Neural cell (in vitro differentiated cells): ENCODE data around the gene KIF4A.

Experiments
- EP300 ChIP-seq: fragments of 450-650 bp; conservative IDR thresholded peaks from 2 replicates; pipeline ENCODE4 v1.6.1; 2014; ENCODE audit warnings: antibody characterized with exemption, mild to moderate bottlenecking, moderate library complexity; ENCODE audit not compliant: poor library complexity, severe bottlenecking
- EZH2 ChIP-seq: fragments of 200-600, 300-800 bp; shearing (Covaris generic), sonication (generic); IDR thresholded peaks from 2 replicates; pipeline ENCODE4 v1.6.1; 2014; ENCODE audit warnings: antibody characterized with exemption, low read length, borderline replicate concordance, mild to moderate bottlenecking; ENCODE audit not compliant: insufficient read depth, poor library complexity, severe bottlenecking
- POLR2AphosphoS5 ChIP-seq: IDR thresholded peaks from 2 replicates; pipeline ENCODE4 v1.6.1; 2012
- REST ChIP-seq: IDR thresholded peaks from 2 replicates; pipeline ENCODE4 v1.6.1; 2012; ENCODE audit warnings: borderline replicate concordance
- SMC3 ChIP-seq: fragments of 450-650 bp; conservative IDR thresholded peaks from 2 replicates; pipeline ENCODE4 v1.6.1; 2014; ENCODE audit warnings: antibody characterized with exemption, mild to moderate bottlenecking, moderate library complexity; ENCODE audit not compliant: poor library complexity
- TF ChIP-seq, protein P1 (sequence below): fragments of 450-650 bp; IDR thresholded peaks from 2 replicates; pipeline ENCODE4 v1.5.1; 2014; ENCODE audit warnings: antibody characterized with exemption, mild to moderate bottlenecking, moderate library complexity; ENCODE audit not compliant: poor library complexity, severe bottlenecking

- TF ChIP-seq REST: no peak
- TF ChIP-seq POLR2AphosphoS5: no peak
- TF ChIP-seq, protein P1, sequence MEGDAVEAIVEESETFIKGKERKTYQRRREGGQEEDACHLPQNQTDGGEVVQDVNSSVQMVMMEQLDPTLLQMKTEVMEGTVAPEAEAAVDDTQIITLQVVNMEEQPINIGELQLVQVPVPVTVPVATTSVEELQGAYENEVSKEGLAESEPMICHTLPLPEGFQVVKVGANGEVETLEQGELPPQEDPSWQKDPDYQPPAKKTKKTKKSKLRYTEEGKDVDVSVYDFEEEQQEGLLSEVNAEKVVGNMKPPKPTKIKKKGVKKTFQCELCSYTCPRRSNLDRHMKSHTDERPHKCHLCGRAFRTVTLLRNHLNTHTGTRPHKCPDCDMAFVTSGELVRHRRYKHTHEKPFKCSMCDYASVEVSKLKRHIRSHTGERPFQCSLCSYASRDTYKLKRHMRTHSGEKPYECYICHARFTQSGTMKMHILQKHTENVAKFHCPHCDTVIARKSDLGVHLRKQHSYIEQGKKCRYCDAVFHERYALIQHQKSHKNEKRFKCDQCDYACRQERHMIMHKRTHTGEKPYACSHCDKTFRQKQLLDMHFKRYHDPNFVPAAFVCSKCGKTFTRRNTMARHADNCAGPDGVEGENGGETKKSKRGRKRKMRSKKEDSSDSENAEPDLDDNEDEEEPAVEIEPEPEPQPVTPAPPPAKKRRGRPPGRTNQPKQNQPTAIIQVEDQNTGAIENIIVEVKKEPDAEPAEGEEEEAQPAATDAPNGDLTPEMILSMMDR: no peak
- no peak for TF ChIP-seq SMC3
- no peak for TF ChIP-seq EP300
- no peak for TF ChIP-seq EZH2
These were observed 48.4 kb downstream of the KIF4A start for GRCh38 chrX:70338290-70338689.
